ENCODE results near the gene NDUFAF2. TPM values are rescaled to one million over a fixed set of nuclear protein-coding genes. Genes with fewer than 3 reads are reported as not detected.
A peak's percentile ranks its signal among the peaks of the same experiment; 100 is the strongest.

NDUFAF2 gene
- total and polyA plus RNA-seq, 2 of the 8 experiments (the other 6 are each of a cell fraction or from before 2014, with no cell fraction given), result 10.7 to 46.5 TPM

DNA sequence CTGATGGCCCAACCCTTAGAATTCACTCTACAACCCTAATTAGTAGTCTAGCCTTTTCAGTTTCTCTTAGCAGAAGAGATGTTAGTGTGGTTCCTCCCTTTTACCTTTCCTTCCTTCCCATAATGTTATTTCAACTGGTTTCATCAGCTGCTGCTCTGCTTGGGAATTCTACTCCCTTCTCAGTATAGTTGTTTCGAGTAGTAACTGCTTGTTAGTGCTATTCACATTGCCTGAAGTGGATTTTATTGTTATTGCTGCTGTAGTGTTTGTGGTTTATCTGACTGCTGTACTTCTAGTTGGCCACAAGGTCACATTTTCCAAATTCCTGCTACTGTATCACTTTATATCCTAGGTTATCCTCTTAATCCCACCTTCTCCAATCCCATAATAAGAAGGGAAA lies 187.6 kb downstream of the NDUFAF2 start:
- Histone ChIP-seq H3K23ac (ENCODE audit: insufficient read length) (no peak overlapping the region), H3K18ac (ENCODE audit: extremely low read depth, low read length) (no peak overlapping the region), H3K9me3 (ENCODE audit: insufficient read depth in 2 of 2, low read depth in 1 of 2, low read length in 1 of 2) (no peaks in the 10 kb centered on the region), H3K4me2 (ENCODE audit: insufficient read depth in 1 of 2, low read depth in 2 of 2, low read length in 2 of 2) (peak overlapping the region in 1 of 2 experiments; percentile 33; a peak in 1 of 4 replicates), H4K91ac (replicated peaks; ENCODE audit: insufficient read length, low read length) (no peak overlapping the region), H3K9ac (replicated peaks in 1 of 4; ENCODE audit: extremely low read depth in 1 of 4, low read depth in 3 of 4, low read length in 3 of 4) (no peak overlapping the region), H2BK12ac (ENCODE audit: low read depth, low read length) (no peak overlapping the region; the same call in 1 of the 2 replicates), H4K8ac (ENCODE audit: extremely low read depth, insufficient read depth, low read length) (no peak overlapping the region), H3K27me3 (replicated peaks in 1 of 4; ENCODE audit: control insufficient read depth in 3 of 4, extremely low read depth in 1 of 4, insufficient read depth in 3 of 4, low read length in 3 of 4) (no peaks in the 10 kb centered on the region), H3K56ac (replicated peaks; ENCODE audit: insufficient read length, low read depth, low read length) (no peak overlapping the region), H3K27ac (ENCODE audit: low read depth, low read length) (no peak overlapping the region), H2AK5ac (ENCODE audit: low read depth, low read length) (no peak overlapping the region), H2BK20ac (ENCODE audit: low read length) (no peak overlapping the region), H3K4ac (replicated peaks; ENCODE audit: insufficient read length, low read depth, low read length) (no peak overlapping the region), H4K5ac (ENCODE audit: insufficient read length, low read depth, low read length) (no peak overlapping the region), H3K14ac (ENCODE audit: insufficient read length) (no peak overlapping the region), H3K79me1 (ENCODE audit: low read depth, low read length) (no peaks in the 10 kb centered on the region), H2BK5ac (ENCODE audit: low read depth, low read length) (no peak overlapping the region), H2BK15ac (ENCODE audit: low read length) (no peak overlapping the region), H2BK120ac (replicated peaks; ENCODE audit: low read depth, low read length) (no peak overlapping the region), H3K23me2 (ENCODE audit: low read depth, low read length) (no peaks in the 10 kb centered on the region), H3K79me2 (ENCODE audit: control insufficient read depth in 1 of 2, insufficient read depth in 2 of 2, low read length in 2 of 2) (no peaks in the 10 kb centered on the region), H3K36me3 (ENCODE audit: control insufficient read depth in 2 of 4, insufficient read depth in 4 of 4, low read length in 3 of 4) (no peaks in the 10 kb centered on the region), H3K4me1 (replicated peaks in 1 of 4; ENCODE audit: control insufficient read depth in 3 of 4, insufficient read depth in 4 of 4, low read length in 3 of 4) (peaks cover 0 to 4% (median 0%) of the 10 kb centered on the region in 4 experiments; a peak in 2 of 7 replicates), H2AFZ (ENCODE audit: low read length) (no peak overlapping the region), H4K20me1 (replicated peaks in 1 of 2; ENCODE audit: control insufficient read depth in 1 of 2, insufficient read depth in 2 of 2, low read length in 2 of 2) (no peaks in the 10 kb centered on the region), H3K4me3 (ENCODE audit: extremely low read depth in 1 of 4, insufficient read depth in 2 of 4, low read depth in 3 of 4, low read length in 4 of 4) (no peak overlapping the region)
- POLR2A ChIA-PET (ENCODE audit: partially characterized antibody), result no interaction called here
- peak; percentile 68 for FAIRE-seq
- CTCF ChIA-PET (ENCODE audit: partially characterized antibody), result interaction anchor here (0.6 to 0.9 kb wide), 4 partner anchors 13 to 433 kb away, joined by 3 read pairs; no protein-coding TSS in a partner anchor
- no peak for DNase-seq (ENCODE audit: low read depth in 1 of 2, low spot score in 2 of 2)
- WGBS, 2 experiments (ENCODE audit: extremely low coverage in 1 of 2, insufficient coverage in 1 of 2, insufficient read length in 1 of 2, insufficient replicate concordance in 2 of 2, low coverage in 1 of 2, low lambda C conversion rate in 2 of 2, missing lambda C conversion rate in 1 of 2), result 100% methylated on average over 1 of the region's 1 CpG; no CpG with 5 or more reads in 1 of the 2 experiments
- no peak for TF ChIP-seq SP1 (IDR thresholded peaks at IDR 0.05; ENCODE audit: low read depth, low read length)
- TF ChIP-seq RNF2 (IDR thresholded peaks at IDR 0.05; ENCODE audit: borderline replicate concordance, low read depth, low read length, missing control alignments, poor library complexity, severe bottlenecking), result no peak
- TF ChIP-seq EZH2 (IDR thresholded peaks at IDR 0.05; ENCODE audit: low read depth, low read length, severe bottlenecking), result no peak
- TF ChIP-seq, protein P1, sequence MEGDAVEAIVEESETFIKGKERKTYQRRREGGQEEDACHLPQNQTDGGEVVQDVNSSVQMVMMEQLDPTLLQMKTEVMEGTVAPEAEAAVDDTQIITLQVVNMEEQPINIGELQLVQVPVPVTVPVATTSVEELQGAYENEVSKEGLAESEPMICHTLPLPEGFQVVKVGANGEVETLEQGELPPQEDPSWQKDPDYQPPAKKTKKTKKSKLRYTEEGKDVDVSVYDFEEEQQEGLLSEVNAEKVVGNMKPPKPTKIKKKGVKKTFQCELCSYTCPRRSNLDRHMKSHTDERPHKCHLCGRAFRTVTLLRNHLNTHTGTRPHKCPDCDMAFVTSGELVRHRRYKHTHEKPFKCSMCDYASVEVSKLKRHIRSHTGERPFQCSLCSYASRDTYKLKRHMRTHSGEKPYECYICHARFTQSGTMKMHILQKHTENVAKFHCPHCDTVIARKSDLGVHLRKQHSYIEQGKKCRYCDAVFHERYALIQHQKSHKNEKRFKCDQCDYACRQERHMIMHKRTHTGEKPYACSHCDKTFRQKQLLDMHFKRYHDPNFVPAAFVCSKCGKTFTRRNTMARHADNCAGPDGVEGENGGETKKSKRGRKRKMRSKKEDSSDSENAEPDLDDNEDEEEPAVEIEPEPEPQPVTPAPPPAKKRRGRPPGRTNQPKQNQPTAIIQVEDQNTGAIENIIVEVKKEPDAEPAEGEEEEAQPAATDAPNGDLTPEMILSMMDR (IDR thresholded peaks at IDR 0.05; ENCODE audit: control extremely low read depth in 1 of 3, insufficient read depth in 1 of 3, low read depth in 1 of 3, low read length in 3 of 3), result peak in 1 of 3 experiments; percentile 15; a peak in 1 of 4 replicates
- no peak for TF ChIP-seq HDAC6 (IDR thresholded peaks at IDR 0.05; ENCODE audit: low read depth, low read length)
- peak; percentile 91 for TF ChIP-seq TEAD4 (IDR thresholded peaks at IDR 0.05; ENCODE audit: low read depth, low read length)
- no peak for TF ChIP-seq ASH2L (IDR thresholded peaks at IDR 0.05; ENCODE audit: low read length)
- no peak for TF ChIP-seq GABPA (IDR thresholded peaks at IDR 0.05; ENCODE audit: borderline replicate concordance, insufficient read depth, low read length)
- TF ChIP-seq EP300 (IDR thresholded peaks at IDR 0.05; ENCODE audit: borderline replicate concordance in 1 of 2, low read depth in 2 of 2, low read length in 2 of 2), result no peak
- no peak for TF ChIP-seq JUN (IDR thresholded peaks at IDR 0.05; ENCODE audit: low read depth, low read length)
- no peak for TF ChIP-seq TCF12 (IDR thresholded peaks at IDR 0.05; ENCODE audit: low read depth, low read length)
